HEK293 (cell line): Measurements from ENCODE around the gene CREB3.

Source experiments
- CTCF ChIA-PET: fragments of 350-600 bp; formaldehyde crosslinking; extraction: SDS; loops from one replicate; lab custom pipeline; 2021; ENCODE audit warnings: antibody characterized with exemption; lab: Yijun Ruan, JAX
- POLR2A ChIA-PET: fragments of 300-600 bp; formaldehyde crosslinking; extraction: SDS; loops from one replicate; lab custom pipeline; 2020; ENCODE audit warnings: antibody characterized with exemption, inconsistent platforms; lab: Yijun Ruan, JAX
- H3K27ac ChIP-seq: fragments of 200-500 bp; sonication (Bioruptor generic); 2 replicates; pipeline ENCODE4 v1.5.1; 2014; ENCODE audit warnings: low read depth, low read length, control low read depth, inconsistent platforms; ENCODE audit errors: extremely low read depth
- H3K36me3 ChIP-seq, 2 experiments: fragments of 200-500 bp in 1 of 2; sonication (Bioruptor generic) in 1 of 2; 1 replicate in 1 of 2; 2 replicates in 1 of 2; pipeline ENCODE4 v1.5.1; 2014 to 2017; ENCODE audit warnings: inconsistent platforms in 2 of 2, low read length in 2 of 2; ENCODE audit not compliant: control insufficient read depth in 2 of 2, insufficient read depth in 1 of 2
- H3K4me1 ChIP-seq: fragments of 200-500 bp; sonication (Bioruptor generic); 2 replicates; pipeline ENCODE4 v1.5.1; 2014; ENCODE audit warnings: mild to moderate bottlenecking, low read length, inconsistent platforms; ENCODE audit not compliant: control insufficient read depth, insufficient read depth
- H3K4me3 ChIP-seq: 2 replicates; pipeline ENCODE4 v1.5.1; 2011; ENCODE audit warnings: low read depth, mild to moderate bottlenecking, control low read depth, low read length, moderate library complexity
- H3K9me3 ChIP-seq: fragments of 200-500 bp; sonication (Bioruptor generic); 2 replicates; pipeline ENCODE4 v1.5.1; 2014; ENCODE audit warnings: low read depth, low read length, inconsistent platforms; ENCODE audit not compliant: control insufficient read depth, insufficient read depth
- PRDM6 ChIP-seq: fragments of 450-650 bp; formaldehyde crosslinking; IDR thresholded peaks from 2 replicates; pipeline ENCODE4 v1.5.1; 2017; ENCODE audit warnings: missing biosample characterization, missing genetic modification characterization
- ZFP37 ChIP-seq: fragments of 450-650 bp; formaldehyde crosslinking; IDR thresholded peaks from 2 replicates; pipeline ENCODE4 v1.5.1; 2016; ENCODE audit warnings: missing biosample characterization, missing genetic modification characterization
- ZFP41 ChIP-seq: fragments of 450-650 bp; formaldehyde crosslinking; IDR thresholded peaks from 2 replicates; pipeline ENCODE4 v1.5.1; 2016; ENCODE audit warnings: missing biosample characterization, missing genetic modification characterization, borderline replicate concordance
- ZNF202 ChIP-seq: fragments of 450-650 bp; formaldehyde crosslinking; IDR thresholded peaks from 2 replicates; pipeline ENCODE4 v1.5.1; 2016; ENCODE audit warnings: missing biosample characterization, missing genetic modification characterization, borderline replicate concordance
- ZNF350 ChIP-seq: fragments of 450-650 bp; formaldehyde crosslinking; IDR thresholded peaks from 2 replicates; pipeline ENCODE4 v1.5.0; 2017; ENCODE audit warnings: missing biosample characterization, mild to moderate bottlenecking, missing genetic modification characterization
- ZNF423 ChIP-seq: fragments of 450-650 bp; formaldehyde crosslinking; IDR thresholded peaks from 2 replicates; pipeline ENCODE4 v1.5.1; 2016; ENCODE audit warnings: missing biosample characterization, missing genetic modification characterization
- ZNF596 ChIP-seq: fragments of 450-650 bp; IDR thresholded peaks from 2 replicates; pipeline ENCODE4 v1.5.0; 2018; ENCODE audit warnings: missing biosample characterization, mild to moderate bottlenecking, missing genetic modification characterization, moderate library complexity
- ZNF600 ChIP-seq: fragments of 450-650 bp; formaldehyde crosslinking; IDR thresholded peaks from 2 replicates; pipeline ENCODE4 v1.5.1; 2016; ENCODE audit warnings: missing biosample characterization, missing genetic modification characterization
- TF ChIP-seq, protein P1 (sequence below): fragments of 450-650 bp; formaldehyde crosslinking; IDR thresholded peaks from 2 replicates; pipeline ENCODE4 v1.5.1; 2016; ENCODE audit warnings: missing biosample characterization, missing genetic modification characterization
- TF ChIP-seq, protein P2 (sequence below): fragments of 450-650 bp; formaldehyde crosslinking; IDR thresholded peaks from 2 replicates; pipeline ENCODE4 v1.5.1; 2017; ENCODE audit warnings: missing biosample characterization, missing genetic modification characterization
- TF ChIP-seq, protein P3 (sequence below): fragments of 450-650 bp; IDR thresholded peaks from 2 replicates; pipeline ENCODE4 v1.5.1; 2018; ENCODE audit warnings: missing biosample characterization, missing genetic modification characterization

The CREB3 gene

DNA sequence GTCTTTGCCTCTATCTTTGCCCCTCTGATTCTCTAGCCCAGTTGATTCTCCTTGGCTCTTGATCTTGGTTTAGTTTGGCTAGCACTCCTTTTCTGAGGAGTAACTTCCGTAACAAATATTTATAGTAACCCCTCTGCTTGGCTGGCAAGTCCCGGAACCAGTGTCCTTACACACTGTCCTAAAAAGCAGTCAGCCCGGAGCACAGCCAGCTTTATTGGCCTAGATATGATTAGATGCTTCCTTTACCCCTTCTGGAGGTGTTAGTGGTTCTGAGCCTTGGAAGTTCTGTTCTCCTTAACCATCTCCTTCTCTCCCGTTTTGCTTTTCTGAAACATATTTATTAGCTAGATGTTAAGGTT is 38.6 kb downstream of the CREB3 start:
- Histone ChIP-seq H3K9me3 (no peaks in the 10 kb centered on the region), H3K4me3 (no peak overlapping the region), H3K27ac (no peak overlapping the region), H3K36me3 (no peaks in the 10 kb centered on the region), H3K4me1 (peaks cover 18% of the 10 kb centered on the region)
- TF ChIP-seq ZNF600 (tag by site-specific recombination): 0 out of 2 replicates have a peak, but pooled peaks have one; percentile 9
- TF ChIP-seq, protein P1, sequence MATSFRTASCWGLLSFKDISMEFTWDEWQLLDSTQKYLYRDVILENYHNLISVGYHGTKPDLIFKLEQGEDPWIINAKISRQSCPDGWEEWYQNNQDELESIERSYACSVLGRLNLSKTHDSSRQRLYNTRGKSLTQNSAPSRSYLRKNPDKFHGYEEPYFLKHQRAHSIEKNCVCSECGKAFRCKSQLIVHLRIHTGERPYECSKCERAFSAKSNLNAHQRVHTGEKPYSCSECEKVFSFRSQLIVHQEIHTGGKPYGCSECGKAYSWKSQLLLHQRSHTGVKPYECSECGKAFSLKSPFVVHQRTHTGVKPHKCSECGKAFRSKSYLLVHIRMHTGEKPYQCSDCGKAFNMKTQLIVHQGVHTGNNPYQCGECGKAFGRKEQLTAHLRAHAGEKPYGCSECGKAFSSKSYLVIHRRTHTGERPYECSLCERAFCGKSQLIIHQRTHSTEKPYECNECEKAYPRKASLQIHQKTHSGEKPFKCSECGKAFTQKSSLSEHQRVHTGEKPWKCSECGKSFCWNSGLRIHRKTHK (tag by site-specific recombination): no peak
- CTCF ChIA-PET: interaction anchor here (0.6 to 2.8 kb wide), 8 partner anchors 10 to 184 kb away, joined by 3 to 18 read pairs (median 3); no protein-coding TSS in a partner anchor
- POLR2A ChIA-PET: interaction anchor here (0.5 kb wide), 1 partner anchor 795 kb away, joined by 4 read pairs; no protein-coding TSS in a partner anchor

DNA sequence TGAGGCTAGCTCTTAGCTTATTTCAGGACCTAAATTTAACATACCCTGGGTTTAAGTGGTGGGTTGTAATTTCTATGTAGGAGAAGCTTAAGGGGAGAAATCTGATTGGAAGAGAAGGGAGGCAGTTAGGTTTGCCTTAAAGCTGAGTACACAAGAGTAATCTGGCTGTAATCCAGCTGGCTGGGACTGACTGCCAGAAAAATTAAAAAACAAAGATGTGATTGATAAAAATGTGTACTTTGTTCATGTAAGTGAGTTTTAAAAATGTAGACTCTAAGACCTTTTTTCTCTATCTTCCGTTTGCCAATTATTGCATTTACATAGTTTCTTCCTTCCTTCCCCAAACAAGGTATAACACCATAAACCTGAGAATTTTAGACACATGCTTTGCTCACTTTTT is 39.1 kb downstream of the CREB3 start:
- H3K4me3 ChIP-seq: no peak overlapping the region
- POLR2A ChIA-PET: no interaction called here
- H3K27ac ChIP-seq: no peak overlapping the region
- H3K36me3 ChIP-seq: no peaks in the 10 kb centered on the region
- CTCF ChIA-PET: interaction anchor here (0.6 to 2.8 kb wide), 6 partner anchors 10 to 183 kb away, joined by 3 to 18 read pairs (median 4); no protein-coding TSS in a partner anchor
- TF ChIP-seq, protein P2, sequence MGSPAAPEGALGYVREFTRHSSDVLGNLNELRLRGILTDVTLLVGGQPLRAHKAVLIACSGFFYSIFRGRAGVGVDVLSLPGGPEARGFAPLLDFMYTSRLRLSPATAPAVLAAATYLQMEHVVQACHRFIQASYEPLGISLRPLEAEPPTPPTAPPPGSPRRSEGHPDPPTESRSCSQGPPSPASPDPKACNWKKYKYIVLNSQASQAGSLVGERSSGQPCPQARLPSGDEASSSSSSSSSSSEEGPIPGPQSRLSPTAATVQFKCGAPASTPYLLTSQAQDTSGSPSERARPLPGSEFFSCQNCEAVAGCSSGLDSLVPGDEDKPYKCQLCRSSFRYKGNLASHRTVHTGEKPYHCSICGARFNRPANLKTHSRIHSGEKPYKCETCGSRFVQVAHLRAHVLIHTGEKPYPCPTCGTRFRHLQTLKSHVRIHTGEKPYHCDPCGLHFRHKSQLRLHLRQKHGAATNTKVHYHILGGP (tag by site-specific recombination): no peak
- TF ChIP-seq, protein P3, sequence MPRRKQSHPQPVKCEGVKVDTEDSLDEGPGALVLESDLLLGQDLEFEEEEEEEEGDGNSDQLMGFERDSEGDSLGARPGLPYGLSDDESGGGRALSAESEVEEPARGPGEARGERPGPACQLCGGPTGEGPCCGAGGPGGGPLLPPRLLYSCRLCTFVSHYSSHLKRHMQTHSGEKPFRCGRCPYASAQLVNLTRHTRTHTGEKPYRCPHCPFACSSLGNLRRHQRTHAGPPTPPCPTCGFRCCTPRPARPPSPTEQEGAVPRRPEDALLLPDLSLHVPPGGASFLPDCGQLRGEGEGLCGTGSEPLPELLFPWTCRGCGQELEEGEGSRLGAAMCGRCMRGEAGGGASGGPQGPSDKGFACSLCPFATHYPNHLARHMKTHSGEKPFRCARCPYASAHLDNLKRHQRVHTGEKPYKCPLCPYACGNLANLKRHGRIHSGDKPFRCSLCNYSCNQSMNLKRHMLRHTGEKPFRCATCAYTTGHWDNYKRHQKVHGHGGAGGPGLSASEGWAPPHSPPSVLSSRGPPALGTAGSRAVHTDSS (tag by site-specific recombination): no peak
- peak; percentile 84 for TF ChIP-seq PRDM6 (tag by site-specific recombination)
- no peak for TF ChIP-seq ZNF423 (tag by site-specific recombination)
- TF ChIP-seq ZFP41: no peak
- TF ChIP-seq ZFP37: no peak
- no peak for TF ChIP-seq ZNF202 (tag by site-specific recombination)
- peaks cover 18% of the 10 kb centered on the region for H3K4me1 ChIP-seq
- H3K9me3 ChIP-seq: no peaks in the 10 kb centered on the region

DNA sequence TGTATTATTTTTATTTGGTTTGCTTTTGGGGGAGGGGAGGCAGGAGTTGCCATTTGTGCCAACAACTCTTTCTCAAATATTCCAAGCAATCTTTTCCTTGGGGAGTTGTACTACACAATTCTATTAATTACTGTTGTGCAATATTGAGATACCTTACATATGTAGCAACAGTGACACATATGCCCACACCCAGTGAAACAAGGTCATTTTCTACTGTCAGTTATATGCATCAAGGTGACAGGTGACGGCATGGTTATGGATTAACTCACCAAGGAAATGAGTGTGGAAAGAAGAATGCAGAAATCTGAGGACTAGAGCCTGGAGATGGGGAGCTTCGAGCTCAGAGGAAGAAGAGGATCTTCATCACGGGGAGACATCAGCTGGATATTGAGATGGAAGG is 39.5 kb downstream of the CREB3 start:
- Histone ChIP-seq H3K4me1 (peaks cover 18% of the 10 kb centered on the region), H3K36me3 (no peaks in the 10 kb centered on the region), H3K27ac (no peak overlapping the region), H3K9me3 (no peaks in the 10 kb centered on the region), H3K4me3 (no peak overlapping the region)
- TF ChIP-seq, protein P3 (tag by site-specific recombination): peak; percentile 28; the same call in 1 of the 2 replicates
- TF ChIP-seq ZNF596: no peak
- no peak for TF ChIP-seq ZNF350
- 0 out of 2 replicates have a peak, but pooled peaks have one; percentile 2 for TF ChIP-seq PRDM6 (tag by site-specific recombination)
- ChIA-PET CTCF (interaction anchor here (0.9 to 2.8 kb wide), 6 partner anchors 10 to 183 kb away, joined by 3 to 18 read pairs (median 4); no protein-coding TSS in a partner anchor), POLR2A (no interaction called here)
